GM19468 (cell line): ENCODE results near the gene MAGEC3.
"Not testable (repeated sequence)": the region's sequence is repeated elsewhere in the genome, so short reads cannot be mapped to it uniquely, and the experiment has no call there.

Source experiments
- ATAC-seq: cut with Tn5 transposase; IDR thresholded peaks from one replicate; pipeline ENCODE4 v1.9.1; 2021; ENCODE audit warnings: mild to moderate bottlenecking, moderate library complexity, moderate number of reproducible peaks; ENCODE audit not compliant: unreplicated experiment; ENCODE audit errors: extremely low read depth

The MAGEC3 gene, protein sequence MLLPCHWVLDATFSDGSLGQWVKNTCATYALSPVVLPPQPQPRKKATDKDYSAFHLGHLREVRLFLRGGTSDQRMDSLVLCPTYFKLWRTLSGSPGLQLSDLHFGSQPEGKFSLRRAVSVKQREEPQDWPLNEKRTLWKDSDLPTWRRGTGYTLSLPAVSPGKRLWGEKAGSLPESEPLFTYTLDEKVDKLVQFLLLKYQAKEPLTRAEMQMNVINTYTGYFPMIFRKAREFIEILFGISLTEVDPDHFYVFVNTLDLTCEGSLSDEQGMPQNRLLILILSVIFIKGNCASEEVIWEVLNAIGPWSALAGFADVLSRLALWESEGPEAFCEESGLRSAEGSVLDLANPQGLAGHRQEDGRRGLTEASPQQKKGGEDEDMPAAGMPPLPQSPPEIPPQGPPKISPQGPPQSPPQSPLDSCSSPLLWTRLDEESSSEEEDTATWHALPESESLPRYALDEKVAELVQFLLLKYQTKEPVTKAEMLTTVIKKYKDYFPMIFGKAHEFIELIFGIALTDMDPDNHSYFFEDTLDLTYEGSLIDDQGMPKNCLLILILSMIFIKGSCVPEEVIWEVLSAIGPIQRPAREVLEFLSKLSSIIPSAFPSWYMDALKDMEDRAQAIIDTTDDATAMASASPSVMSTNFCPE

DNA sequence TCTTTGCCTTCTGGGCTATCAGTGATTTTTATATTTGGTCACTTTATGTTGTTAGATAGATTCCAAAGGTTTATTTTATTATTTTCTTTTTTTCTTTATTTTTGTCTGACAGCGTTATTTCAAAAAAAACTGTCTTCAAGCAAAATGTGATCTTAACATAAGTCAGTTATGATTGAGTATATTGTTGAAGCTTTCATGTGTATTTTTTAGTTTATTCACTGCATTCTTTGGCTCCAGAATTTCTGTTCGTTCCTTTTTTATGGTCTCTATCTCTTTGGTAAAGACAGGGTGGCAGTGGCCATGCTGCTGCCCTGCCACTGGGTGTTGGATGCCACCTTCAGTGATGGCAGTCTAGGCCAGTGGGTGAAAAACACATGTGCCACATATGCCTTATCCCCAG lies at the start of gene MAGEC3:
MAGEC3 (plus strand) TSS at position 301 of the 400 bp plus-strand sequence; CDS start at position 301, 0 bp downstream.
- no peak for ATAC-seq

- no peak for ATAC-seq
Observed at GRCh38 chrX:141791856-141792255, 46.3 kb upstream of the MAGEC3 start.

DNA sequence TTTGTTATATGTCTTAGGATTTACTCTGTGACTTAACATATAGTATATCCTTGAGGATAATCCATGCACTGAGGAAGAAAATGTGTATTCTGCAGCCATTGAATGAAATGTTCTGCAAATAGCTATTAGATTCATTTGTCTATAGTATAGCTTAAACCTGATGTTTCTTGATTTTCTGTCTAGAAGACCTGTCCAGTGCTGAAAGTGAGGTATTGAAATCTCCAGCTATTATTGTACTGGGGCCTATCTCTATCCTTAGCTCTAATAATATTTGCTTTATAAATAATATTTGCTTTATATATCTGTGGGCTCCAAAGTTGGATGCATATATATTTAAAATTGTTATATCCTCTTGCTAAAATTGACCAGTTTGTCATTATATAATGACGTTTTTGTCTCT lies 26.7 kb upstream of the MAGEC3 start:
- ATAC-seq = no peak

DNA sequence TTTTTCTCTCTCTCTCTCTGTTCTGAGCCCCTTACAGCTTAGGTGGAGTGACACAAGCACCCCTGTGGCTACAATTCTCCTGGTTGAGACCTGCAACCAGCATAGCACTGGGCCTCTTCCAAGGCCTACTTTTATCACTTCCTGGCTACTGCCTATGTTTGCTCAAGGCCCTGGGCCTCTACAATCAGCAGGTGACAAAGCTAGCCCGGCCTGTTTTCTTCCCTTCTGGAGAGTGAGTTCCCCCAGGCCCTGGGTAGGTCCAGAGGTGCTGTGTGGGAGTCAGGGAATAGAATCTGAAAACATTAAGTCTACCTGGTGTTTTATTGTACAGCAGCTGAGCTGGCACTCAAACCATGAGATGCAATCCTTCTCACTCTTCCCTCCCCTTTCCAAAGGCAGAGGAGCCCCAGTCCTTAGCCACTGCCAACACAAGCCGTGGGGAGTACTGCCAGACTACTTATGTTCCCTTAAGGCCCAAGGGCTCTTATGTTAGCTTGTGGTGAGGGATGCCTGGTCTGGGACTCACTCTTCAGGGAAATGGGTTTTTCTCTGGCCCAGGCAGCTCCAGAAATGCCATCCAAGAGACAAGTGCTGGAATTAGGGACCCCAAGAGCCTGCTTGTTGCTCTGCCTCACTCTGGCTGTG lies 23.8 kb upstream of the MAGEC3 start:
- no peak for ATAC-seq

DNA sequence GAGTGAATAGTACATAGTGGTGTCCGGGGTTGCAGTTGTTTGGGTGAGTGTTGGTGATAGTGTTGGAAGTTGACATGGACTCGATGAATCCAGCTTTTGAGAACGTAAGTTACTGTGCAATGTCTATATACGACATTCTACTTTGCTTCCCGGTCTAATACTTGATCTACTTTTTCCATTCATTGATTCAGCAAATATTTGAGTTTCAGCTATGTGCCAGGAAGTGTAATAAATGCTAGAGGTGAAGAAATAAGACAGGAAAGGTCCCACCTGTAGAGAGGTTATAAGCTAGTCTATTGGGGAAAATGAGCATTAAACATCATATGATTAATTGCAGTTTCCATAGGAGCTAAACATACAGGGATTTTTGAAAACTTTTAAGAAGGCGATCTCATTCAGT lies 22.2 kb upstream of the MAGEC3 start:
- ATAC-seq = no peak

GRCh38 chrX:141832247-141832646 lies 5.9 kb upstream of the MAGEC3 start:
- no peak for ATAC-seq

GRCh38 chrX:141839856-141840255 lies 1.7 kb downstream of the MAGEC3 start:
- no peak for ATAC-seq

GRCh38 chrX:141857479-141857878 lies 19.4 kb downstream of the MAGEC3 start:
- ATAC-seq = no peak

GRCh38 chrX:141879616-141880015 lies 41.5 kb downstream of the MAGEC3 start:
- no peak for ATAC-seq

- ATAC-seq = not testable (repeated sequence)
Observed at GRCh38 chrX:141888811-141889210, 50.7 kb downstream of the MAGEC3 start.

GRCh38 chrX:141894733-141895132 lies 56.6 kb downstream of the MAGEC3 start:
- ATAC-seq = no peak

DNA sequence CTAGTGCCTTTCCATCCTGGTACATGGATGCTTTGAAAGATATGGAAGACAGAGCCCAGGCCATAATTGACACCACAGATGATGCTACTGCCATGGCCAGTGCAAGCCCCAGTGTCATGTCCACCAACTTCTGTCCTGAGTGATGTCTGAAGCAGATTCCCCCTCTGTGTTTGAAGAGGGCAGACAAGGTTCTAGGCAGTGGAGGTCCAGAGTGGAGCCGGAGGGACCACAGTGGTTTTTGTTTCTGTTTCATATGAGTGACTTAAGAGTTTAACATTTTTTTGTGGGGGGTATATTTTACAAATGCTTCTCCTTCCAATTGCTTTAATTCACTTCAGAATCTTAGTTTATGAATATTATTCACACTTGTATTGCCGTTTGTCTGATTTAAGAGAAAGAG lies 59.6 kb downstream of the MAGEC3 start:
- no peak for ATAC-seq

DNA sequence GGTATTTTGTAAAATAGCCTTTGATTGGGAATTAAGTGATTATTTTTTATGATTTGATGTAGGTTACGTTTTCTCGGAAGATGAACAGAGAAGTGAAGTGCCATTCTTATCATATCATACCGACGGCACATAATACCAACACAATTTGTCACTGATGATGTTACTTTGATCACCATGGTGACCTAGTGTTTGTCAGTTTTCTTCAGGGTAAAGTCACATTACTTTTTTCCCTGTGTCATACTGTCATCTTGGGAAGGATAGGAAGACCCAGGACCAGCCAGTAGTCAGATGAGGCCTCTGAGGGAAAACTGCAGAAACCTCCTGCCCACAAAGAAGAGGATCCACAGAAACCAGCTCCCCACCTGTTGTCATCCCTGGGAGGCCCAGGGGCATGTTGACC lies 64.2 kb downstream of the MAGEC3 start:
- ATAC-seq = no peak

GRCh38 chrX:141903400-141904155 lies 65.5 kb downstream of the MAGEC3 start, which contains the start of gene MAGEC1:
TSS of gene MAGEC1 (plus strand) at chrX:141903894. CDS start at chrX:141905073, 1,179 bp downstream.
- ATAC-seq = no peak

DNA sequence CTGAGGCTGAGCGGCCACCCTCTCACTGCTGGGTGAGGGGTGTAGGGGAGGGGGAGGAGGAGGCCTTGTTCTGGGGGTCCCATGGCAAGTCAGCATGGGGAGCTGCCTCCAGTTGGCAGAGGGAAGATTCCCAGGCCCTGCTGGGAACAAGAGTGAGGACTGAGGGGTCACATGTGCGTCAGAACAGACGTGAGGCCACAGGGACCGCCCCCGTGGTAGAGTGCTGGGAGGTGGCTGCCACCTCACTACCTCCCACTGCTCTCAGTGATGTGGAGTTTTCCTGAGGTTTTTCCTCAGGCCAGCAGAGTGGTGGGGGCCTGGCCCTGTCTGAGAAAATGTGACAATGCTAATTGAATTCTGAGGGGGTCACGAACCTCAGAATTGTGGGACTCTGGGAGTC lies 66.1 kb downstream of the MAGEC3 start:
- no peak for ATAC-seq

DNA sequence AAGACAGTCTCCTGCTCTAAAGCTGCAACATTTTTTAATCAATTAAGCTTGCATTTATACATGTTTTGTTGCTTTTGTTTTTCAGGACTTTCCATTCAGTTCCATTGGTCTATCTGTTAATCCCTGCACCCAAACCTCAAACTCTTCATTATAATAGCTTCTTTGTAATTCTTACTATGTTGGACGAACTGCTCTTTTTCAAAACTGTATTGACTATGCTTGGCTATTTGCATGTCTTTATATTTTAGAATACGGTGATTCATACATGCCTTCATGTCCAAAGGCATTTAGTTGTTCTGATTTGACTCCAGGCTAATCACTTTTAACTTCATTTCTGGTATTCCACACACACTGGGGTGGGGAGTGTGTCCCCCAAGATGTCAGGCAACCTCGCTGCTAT lies 79.7 kb downstream of the MAGEC3 start:
- ATAC-seq = no peak

DNA sequence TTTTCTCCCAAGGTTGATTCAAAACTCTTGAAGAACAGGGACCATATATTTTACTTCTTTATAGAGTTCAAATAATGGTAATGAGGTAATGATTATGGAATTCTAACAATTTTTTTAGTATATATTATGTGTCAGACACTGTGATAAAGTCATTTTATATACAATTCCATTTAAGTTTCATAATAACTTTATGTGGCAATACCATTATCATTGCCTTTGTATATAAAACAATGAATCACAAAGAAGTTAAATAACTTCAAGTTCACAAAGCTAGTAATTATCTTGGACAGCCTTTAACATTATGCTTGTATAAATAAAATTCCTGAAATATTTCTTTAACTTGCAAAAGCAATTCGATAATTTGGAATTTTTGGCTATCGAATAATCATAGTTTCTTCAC lies 86.2 kb downstream of the MAGEC3 start:
- no peak for ATAC-seq

DNA sequence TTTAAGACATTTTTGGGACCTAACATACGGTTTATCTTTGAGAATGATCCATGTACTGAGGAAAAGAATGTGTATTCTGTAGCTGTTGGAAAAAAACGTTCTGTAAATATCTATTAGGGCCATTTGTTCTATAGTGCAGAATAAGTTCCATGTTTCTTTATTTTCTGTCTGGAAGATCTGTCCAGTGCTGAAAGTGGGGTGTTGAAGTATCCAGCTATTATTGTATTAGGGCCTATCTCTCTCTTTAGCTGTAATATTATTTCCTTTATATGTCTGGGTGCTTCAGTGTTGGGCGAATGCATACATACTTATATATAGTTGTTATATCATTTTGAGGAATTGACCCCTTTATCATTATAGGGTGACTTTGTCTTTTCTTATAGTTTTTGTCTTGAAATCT lies 90.3 kb downstream of the MAGEC3 start:
- no peak for ATAC-seq

- no peak for ATAC-seq
Observed at GRCh38 chrX:141934059-141934641, 96.0 kb downstream of the MAGEC3 start.

DNA sequence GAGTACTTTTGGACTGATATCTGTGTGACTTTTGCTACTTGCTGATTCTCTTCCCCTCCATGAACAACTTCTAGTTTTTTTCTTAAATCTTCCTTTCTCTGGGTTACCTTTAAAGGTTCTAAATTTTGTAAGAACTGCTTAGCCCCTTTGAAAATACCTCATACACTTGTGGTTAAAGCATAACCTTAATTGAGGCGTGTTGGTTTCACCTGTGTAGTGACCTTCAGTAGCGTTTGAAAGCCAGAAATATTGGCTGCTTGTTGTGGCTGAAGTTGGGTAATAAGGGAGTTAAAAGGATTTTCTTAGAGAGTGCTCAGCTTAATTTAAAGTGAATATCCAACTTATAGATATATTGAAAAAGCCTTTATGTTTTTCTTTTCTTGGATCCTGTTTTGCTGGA lies 97.5 kb downstream of the MAGEC3 start:
- no peak for ATAC-seq
